Mammary epithelial cell (primary cell): ENCODE results near the gene CTTNBP2.

Source experiments
- EZH2 ChIP-seq: IDR thresholded peaks from 2 replicates; pipeline ENCODE4 v1.6.1; 2012; ENCODE audit warnings: low read length, inconsistent platforms, borderline replicate concordance
- TF ChIP-seq, protein P1 (sequence below), 2 donors: IDR thresholded peaks in 1 of 2; conservative IDR thresholded peaks in 1 of 2; 2 replicates each; pipeline ENCODE4 v1.5.1; 2011 to 2012; ENCODE audit warnings: inconsistent platforms in 2 of 2, low read length in 2 of 2, mild to moderate bottlenecking in 2 of 2, control low read depth in 1 of 2, low read depth in 1 of 2; ENCODE audit not compliant: insufficient read depth in 1 of 2; ENCODE audit errors: extremely low read depth in 1 of 2

DNA sequence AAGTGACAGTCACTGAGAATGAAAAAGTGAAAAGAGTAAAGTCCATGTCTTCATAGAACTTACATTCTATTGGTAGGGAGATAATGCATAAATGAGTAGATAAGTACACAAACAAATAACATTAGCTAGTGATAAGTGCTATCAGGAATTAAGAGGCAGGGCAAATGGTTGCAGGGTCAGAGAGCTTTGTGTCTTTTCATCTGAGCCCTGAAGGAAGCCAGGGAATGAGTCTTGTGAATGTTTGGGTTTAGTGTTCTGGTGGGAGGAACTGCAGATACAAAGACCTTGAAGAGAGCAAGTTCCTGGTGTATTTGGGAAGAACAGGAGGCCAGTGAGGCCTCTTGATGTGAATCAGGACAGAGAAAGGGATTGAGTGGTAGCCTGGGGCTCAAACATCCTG, 183.8 kb downstream of the CTTNBP2 start:
- TF ChIP-seq EZH2 = no peak
- TF ChIP-seq, protein P1, sequence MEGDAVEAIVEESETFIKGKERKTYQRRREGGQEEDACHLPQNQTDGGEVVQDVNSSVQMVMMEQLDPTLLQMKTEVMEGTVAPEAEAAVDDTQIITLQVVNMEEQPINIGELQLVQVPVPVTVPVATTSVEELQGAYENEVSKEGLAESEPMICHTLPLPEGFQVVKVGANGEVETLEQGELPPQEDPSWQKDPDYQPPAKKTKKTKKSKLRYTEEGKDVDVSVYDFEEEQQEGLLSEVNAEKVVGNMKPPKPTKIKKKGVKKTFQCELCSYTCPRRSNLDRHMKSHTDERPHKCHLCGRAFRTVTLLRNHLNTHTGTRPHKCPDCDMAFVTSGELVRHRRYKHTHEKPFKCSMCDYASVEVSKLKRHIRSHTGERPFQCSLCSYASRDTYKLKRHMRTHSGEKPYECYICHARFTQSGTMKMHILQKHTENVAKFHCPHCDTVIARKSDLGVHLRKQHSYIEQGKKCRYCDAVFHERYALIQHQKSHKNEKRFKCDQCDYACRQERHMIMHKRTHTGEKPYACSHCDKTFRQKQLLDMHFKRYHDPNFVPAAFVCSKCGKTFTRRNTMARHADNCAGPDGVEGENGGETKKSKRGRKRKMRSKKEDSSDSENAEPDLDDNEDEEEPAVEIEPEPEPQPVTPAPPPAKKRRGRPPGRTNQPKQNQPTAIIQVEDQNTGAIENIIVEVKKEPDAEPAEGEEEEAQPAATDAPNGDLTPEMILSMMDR (conservative IDR thresholded peaks at IDR 0.05 in 1 of 2, IDR thresholded peaks at IDR 0.05 in 1 of 2; ENCODE audit: extremely low read depth in 1 of 2, insufficient read depth in 1 of 2, low read depth in 1 of 2, low read length in 2 of 2) = no peak
